ENCODE measurements around the gene BICDL1.

DNA sequence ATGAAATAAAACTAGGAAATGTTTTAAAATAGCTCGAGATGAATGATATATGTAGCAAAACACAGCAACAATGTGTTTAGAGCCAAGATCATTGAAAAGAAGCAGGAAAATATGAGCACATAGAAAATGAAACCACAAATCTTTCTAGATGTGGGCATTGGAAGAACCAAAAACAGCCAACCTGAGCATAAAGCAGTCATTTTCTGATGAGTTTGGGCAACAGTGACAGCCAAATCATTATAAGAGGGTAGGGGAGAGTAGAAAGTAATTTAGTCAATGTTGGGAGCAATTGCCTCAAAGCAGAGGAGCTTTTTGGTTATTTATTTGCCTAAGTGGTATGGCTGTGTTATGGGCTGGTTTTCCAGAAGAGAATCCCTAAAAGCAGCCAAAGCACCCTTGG lies 8.8 kb upstream of the BICDL1 start:
- no peak for TF ChIP-seq EZH2 (IDR thresholded peaks at IDR 0.05; ENCODE audit: borderline replicate concordance, low read depth, low read length, poor library complexity, severe bottlenecking)
- TF ChIP-seq, protein P1, sequence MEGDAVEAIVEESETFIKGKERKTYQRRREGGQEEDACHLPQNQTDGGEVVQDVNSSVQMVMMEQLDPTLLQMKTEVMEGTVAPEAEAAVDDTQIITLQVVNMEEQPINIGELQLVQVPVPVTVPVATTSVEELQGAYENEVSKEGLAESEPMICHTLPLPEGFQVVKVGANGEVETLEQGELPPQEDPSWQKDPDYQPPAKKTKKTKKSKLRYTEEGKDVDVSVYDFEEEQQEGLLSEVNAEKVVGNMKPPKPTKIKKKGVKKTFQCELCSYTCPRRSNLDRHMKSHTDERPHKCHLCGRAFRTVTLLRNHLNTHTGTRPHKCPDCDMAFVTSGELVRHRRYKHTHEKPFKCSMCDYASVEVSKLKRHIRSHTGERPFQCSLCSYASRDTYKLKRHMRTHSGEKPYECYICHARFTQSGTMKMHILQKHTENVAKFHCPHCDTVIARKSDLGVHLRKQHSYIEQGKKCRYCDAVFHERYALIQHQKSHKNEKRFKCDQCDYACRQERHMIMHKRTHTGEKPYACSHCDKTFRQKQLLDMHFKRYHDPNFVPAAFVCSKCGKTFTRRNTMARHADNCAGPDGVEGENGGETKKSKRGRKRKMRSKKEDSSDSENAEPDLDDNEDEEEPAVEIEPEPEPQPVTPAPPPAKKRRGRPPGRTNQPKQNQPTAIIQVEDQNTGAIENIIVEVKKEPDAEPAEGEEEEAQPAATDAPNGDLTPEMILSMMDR (conservative IDR thresholded peaks at IDR 0.05; ENCODE audit: low read depth, low read length): no peak

All from A673 (cell line).